Posterior cingulate gyrus (tissue), 11 donors: ENCODE measurements around the gene OXNAD1.
"Not testable (repeated sequence)": the region's sequence is repeated elsewhere in the genome, so short reads cannot be mapped to it uniquely, and the experiment has no call there.

Experiments used
- DNase-seq, 10 donors: peaks; one replicate each; pipeline versions ENCODE4 v3.0.0 to v3.0.0-alpha.2; 2020 to 2021; ENCODE audit warnings: mixed read lengths in 3 of 10
- intact Hi-C: fragments of 100-400 bp; cut with DNase I; formaldehyde crosslinking; loops from one replicate; pipeline ENCODE4 v1.15.1; 2023

Gene OXNAD1

DNA sequence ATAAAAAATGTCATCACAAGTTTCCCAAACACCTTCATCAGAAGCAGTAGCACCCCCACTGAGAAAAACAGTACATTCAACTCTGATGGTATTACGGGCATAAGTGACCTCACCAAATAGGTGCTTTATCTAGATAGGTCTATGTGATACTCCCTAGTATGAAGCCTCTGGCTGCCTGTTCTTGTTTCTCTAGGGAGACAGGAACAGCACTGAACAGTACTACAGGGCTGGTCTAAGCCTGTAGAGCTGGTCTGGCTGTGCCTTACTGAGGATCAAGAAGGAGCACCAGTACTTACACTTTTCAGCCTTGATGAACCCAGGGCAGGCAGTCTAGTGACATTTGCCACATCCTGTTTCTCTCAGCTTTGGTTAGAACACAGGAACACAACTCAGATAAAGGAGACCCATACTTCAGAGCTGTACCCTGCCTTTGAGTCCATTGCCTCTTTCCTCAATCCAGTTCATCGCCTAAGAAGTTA is 35.9 kb downstream of the OXNAD1 start:
- no peak for DNase-seq
- intact Hi-C loops, result no loop called here

DNA sequence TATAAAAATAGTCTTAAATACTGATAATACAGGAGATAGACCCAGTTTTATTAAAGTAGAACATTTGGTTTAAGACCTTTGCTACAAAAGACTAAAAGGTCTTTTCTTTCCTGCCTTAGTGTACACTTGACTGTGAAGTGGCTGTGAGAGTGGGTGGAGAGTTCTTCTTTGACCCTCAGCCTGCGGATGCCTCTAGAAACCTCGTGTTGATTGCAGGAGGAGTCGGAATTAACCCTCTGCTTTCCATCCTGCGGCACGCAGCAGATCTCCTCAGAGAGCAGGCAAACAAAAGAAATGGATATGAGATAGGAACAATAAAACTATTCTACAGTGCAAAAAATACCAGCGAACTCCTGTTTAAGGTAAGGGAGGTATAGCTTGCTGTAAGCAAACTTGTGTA is 36.5 kb downstream of the OXNAD1 start:
- DNase-seq, result no peak
- intact Hi-C loops, result no loop called here

DNA sequence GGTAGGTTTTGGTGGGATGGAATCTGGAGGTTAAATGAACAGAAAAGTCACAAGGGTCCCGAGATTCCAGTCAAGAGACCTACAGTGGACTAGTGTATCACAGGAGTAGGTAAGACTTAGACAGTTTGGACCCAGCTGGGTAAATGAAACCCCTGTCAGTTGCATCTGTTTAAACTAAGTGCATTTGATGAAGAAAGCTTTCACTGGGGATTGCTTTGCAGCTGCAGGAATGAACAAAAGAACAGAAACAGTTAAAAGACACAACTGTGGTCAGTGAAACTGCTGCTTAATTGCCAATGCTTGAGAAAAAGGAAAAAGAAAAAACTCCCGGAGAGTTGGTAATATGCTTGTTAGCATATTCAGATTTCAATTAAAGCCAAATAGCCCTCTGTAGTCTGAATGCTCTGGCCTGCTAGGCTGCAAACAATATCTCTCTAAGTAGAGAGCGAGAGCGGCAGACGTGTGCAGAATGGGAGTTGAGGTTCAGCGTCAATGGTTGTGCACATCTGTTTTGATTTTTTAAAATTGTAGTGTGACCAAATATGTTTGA is 37.1 kb downstream of the OXNAD1 start:
- no peak for DNase-seq
- intact Hi-C loops, result no loop called here

DNA sequence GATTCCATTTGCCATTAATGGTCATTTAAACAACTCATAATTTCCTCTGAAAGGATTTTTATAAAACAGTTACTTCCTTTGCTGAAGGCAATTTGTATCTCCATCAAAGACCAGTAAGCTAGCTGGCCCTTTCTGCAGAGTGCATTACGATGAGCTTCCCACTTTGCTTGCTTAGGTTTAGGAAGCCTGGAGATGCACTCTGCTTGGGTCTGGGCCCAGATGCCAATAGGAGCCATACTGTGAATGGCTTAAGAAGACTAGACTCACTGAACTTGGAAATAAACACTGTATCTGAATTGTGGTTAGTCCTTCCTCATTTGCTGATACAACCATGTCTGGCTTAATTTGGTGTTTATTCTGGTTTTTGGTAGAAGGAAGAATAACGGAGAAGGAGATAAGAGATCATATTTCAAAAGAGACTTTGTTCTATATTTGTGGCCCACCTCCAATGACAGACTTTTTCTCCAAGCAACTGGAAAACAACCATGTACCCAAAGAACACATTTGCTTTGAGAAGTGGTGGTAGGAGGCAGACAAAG is 38.1 kb downstream of the OXNAD1 start:
- no peak for DNase-seq
- intact Hi-C loops, result no loop called here

DNA sequence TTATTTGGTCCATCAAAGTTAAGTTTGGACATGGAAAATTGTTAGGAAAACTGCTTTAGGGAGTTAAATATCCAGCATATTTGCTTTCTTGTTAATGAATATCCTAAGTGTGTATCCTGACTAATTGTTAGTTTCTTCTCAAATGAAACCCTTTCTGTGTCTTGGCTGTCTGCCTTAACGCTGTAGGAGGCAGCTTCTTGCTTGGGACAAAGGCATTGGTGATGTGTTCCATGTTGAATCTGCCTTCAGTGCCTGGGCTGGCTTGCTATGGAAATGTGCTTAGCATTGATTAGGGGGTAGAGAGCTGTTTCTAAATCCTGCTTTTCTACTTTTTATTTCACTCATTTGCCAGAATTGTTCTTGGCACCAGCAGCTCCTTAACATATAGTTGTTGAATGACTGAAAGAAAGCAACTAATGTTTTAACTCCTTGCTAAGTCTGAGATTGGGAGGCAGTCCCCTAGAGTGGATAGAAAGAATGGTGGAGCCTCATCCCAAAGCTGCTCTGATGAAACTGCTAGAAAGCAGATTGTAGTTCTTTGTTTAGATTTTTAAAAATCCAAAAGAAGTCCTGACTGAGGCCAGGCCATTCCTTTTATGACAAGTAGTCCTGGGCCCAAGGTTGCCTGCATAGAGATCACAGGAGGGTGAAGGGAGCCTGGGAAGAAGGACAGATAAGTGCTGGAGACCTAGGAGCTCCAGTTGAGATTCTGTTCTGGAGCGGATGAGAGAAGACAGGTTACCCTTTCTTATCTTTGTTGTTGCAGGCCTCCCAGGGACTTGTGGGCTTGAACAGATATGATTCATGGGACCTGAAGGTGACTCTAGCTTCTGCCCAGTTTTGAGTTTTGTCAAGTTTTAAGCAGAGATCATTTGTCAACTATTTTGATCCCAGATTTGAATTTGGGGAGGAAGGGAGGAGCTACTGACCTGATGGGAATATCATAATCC is 39.3 kb downstream of the OXNAD1 start:
- intact Hi-C loops, result no loop called here
- DNase-seq, result no peak

DNA sequence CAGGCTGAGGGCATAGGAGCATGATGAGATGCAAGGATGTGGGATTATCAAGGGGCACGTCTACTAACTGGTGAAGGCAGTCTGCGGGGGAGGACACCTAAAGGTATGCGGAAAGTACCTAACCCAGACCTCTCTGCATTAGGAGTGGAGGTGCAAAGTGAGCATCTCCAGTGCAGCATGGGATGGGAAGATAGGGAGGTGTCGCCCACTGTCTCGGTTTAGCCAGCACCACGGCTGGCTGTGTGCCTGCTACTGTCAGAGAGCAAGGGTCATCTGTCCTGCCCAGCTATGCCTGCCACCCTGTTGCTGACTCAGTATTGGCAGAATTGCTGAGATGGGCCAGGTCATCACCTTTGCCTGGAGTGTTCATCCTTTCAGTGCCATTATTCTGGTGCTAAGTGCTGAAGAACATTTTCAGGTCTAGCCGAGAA is 40.1 kb downstream of the OXNAD1 start:
- intact Hi-C loops, result no loop called here
- DNase-seq, result no peak

DNA sequence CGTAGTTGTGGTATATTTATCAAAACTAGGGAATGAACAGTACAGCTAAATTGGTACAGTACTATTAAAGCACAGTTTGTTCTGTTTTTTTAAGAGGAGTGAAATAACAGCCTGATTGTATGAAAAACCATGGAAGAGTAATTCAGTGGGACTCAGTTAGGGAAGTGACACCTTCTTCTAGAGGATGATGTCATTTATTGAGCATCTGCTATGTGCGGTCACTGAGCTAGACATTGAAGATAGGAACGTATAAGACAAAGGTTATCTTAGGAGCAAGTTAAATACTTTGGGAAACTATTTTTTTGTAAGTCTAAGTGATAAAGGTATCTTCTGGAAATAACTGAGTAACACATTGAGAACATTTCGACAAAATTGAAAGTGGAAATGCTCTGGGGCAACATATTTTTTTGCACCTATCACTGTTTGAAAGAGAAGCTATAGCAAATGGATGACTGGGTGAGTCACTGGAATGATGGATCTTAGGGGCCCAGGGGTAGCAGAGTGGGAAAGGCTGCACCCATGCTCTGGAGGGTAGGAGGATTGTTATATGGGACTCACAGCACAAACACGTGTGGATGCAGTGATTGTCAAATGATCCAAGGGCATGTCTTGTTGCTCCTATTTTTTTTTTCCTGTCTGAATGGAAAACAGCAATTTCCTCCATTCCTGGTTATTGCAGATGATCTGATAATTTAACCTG is 43.0 kb downstream of the OXNAD1 start:
- DNase-seq, result no peak
- intact Hi-C loops, result no loop called here

DNA sequence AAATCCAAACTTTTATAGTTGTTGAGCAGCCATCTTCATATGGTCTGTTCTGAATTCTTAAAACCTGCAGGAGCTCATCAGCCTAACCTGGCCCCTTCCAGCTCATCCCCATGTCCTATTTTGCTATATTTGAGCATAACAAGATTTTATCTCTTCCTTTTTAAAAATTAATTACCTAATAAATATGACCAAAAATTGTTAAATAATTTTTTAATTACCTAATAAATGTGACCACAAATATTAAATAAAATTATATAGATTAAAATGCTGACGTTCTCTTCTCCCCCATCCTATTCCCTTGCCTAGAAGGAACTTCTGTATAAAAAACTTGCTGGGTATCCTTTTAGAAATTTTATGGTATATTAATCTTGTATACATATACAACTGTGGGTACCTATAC is 43.7 kb downstream of the OXNAD1 start:
- intact Hi-C loops, result no loop called here

DNA sequence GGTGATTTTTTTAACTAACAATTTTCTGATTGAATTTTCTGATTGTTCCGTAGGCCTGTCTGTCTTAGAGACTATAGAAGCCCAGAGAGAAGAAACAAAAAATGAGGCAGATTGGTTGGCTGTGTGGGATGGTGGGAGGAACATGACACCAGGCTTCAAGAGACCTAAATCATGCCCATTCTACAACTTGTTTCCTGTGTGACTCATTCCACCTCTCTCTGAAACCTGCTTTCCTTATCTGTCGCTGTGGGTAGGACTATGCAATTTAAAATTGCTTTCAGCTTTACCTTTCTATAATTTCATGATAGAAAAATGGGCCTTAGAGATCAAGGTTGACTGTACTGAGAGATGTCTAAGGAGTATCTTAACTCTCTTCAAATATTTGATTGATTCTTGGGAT is 44.5 kb downstream of the OXNAD1 start:
- intact Hi-C loops, result no loop called here
- no peak for DNase-seq

More for the DNA sequence above, 43.7 kb downstream of the OXNAD1 start:
- DNase-seq, result no peak

DNA sequence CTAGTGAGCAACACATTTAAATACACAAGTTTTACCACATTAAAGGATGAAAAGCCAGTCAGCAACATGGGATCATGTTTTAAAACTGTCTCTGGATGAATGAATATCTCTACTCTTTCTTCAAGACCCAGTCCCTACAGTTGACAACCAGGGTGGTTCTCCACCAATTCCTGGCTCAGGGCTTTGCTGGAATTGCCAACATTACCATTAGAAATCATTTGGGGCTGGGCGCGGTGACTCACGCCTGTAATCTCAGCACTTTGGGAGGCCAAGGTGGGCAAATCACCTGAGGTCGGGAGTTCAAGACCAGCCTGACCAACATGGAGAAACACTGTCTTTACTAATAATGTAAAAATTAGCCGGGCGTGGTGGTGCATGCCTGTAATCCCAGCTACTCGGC is 45.5 kb downstream of the OXNAD1 start:
- intact Hi-C loops, DNase-seq: not testable (repeated sequence)

DNA sequence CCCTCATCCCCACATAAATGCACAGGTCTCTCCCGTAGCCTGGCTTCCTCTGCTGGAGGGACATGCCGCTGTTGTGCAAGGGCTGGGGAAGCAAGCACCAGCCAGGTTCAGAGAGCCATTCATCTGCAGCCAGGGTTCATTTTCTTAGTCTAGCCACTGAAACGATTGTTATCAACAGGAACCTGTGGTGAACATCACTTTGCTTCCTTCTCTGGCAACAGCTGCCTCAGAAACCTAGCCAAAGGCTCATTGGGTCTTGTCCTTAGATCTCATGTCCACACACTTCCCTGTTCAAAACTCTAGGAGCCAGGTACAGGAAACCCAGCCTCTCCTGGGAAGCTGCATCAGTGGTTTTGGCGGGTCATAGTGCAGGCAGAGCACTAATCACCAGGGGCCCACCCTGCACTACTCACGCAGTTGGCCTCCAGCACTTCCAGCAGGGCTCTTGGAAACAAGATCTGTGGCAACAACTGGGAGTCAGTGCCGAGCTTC is 47.0 kb downstream of the OXNAD1 start:
- intact Hi-C loops, result no loop called here

DNA sequence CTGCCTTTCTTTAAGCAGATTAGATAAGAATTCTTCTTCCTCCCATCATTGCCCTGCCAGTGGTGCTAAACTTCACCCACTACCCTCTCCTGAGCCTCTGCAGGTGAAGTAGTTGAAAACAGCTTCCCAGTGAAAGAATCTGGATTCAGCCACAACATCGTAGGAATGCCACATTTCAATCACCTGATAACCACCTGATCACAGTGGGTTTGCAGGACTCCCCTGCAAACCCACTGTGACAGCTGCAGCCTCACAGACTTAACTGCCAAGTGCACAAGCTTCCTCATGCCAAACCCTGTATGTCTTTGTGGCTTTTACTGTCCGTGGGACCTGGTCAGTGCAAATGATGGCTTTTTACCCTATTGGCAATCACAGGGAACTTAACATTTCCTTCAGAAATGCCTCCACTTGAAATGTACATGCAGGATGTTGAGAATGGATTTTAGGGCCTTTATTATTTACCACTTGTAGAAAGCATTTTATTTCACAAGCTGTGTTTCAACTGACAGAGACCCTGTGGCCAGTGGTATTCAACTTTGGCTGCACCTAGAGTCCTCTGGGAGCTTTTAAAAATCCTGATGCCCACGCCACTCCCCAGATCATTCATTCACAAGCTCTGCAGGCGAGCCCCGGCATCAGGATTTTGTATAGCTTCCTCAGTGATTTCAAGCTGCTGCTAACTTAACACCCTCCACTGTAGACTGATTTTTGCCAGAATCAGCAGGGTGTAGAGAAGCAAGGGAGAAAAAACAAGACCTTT is 49.1 kb downstream of the OXNAD1 start:
- no peak for DNase-seq
- intact Hi-C loops, result no loop called here

More for the DNA sequence above, 47.0 kb downstream of the OXNAD1 start:
- DNase-seq, result no peak

DNA sequence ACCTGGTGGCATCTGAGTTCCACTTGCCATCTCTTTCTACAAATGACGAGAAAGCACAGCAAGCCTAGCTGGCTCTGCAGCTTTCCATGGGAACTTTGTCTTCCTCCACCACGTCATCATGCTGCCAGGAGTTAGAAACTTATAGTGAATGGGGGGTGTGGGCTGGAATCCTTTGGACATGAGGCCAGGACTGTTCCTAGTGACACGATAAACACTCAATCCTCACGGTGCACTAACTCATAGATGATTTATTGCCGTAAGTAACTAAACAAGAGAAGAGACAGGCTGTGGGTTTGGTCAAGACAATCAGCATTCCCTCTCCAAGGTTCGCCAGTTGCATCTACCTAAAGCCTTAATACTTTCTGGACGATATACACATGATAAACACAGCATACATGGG is 50.6 kb downstream of the OXNAD1 start:
- no peak for DNase-seq

DNA sequence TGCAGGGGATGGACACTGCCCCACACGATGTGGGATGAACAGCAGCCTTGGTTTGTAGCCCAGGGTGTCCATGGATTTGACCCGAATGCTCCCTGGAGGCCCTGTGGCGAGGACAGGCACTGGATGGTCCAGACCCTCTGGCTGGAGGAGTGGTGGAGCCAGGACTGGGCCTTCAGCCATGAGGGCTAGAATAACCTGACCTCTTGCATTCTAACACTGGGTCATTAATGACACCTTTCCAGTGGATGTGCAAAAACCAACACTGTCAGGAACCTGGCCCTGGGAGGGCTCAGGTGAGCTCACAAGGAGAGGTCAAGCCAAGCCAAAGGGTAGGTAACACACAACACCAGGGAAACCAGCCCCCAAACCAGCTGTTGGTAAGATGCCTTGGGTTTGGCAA is 51.4 kb downstream of the OXNAD1 start:
- intact Hi-C loops, result no loop called here
- no peak for DNase-seq

More for the DNA sequence above, 50.6 kb downstream of the OXNAD1 start:
- intact Hi-C loops, result no loop called here

DNA sequence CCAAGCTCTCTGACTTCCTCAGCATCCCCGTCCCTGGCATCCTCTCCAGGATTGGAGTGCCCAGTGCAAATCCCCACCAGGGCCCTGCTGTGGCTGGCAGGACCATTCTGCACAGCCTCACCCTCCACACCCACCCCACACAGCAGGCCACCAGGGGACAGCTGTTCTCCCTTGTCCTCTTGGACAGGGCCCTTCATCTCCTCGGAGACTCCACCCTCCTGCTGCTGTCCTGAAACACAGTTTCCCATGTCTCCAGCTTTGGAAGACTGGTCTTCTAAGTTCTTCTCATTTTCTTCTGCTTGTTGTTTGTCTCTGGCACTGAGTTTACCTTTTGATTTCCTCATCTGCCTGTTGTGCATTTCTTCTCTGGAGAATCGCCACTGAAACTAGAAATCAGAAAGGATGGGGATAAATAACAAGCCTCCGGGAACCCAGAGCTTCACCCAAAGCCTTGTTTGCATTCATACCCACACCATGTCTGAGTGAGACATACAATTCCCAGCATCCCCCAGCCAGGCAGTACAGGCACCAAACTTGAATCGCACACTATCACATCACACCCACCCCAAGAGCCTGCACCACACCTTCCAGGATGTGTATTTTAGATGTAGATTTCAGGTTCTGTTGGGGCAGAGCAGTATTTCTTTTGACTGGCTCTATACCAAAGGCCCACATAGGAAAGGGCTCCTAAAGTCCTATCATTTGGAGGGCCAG is 52.0 kb downstream of the OXNAD1 start:
- intact Hi-C loops, result no loop called here
- DNase-seq, result no peak

DNA sequence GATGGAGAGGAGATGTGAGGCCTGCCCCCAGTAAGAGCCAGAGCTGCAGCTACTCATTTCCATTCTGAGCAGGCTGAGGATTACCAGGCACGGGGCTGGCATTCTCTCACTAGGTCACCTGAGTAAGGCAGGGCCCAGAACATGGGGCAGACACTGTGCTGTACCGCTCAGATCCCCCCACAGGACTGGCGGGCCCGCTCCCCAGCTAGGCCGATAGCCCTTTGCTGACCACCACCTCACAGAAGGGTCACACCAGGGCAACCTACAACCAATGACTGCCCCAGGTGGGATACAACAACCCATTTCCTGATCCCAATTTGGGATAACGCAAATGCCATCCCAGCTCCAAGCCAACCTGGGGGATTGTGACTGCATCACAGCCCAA is 52.5 kb downstream of the OXNAD1 start:
- intact Hi-C loops, result no loop called here
- no peak for DNase-seq

DNA sequence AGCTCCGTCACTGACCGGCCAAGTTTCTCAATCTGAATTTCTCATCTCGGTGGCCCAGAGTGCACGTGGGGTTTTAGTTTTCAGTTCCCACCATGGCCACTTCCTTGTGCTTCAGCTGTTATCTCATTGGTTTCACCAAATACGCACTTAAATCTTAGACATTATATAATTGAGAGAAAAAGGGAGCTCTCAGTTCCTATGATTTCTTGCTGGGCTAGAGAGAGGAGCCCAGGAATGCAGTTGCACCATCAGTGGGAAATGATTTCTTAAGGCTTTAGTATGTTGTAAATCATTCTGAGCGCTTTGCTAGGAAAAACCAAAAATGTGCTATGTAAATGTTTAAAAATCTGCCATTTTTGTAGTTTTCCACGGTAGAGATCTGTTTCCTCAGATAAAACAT is 53.2 kb downstream of the OXNAD1 start:
- intact Hi-C loops, result no loop called here
- no peak for DNase-seq

DNA sequence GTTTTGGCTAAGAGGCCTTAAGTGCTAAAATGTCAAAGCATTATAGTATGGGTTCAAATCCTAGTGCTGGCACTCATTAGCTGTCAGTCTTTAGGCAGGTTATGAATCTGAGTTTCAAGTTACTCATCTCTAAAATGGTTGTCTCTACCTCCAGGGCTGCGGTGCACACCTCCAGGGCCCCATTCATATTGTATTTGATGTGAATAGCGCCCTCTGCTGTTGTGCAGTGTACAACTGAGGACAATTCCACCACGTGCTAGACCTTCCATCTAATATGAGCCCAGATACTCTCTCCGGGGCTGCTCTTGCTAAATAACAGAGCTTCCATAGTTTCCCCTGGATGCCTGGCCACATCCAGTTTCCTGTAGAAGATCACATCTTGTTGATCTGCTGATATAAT is 54.3 kb downstream of the OXNAD1 start:
- intact Hi-C loops, result no loop called here
- no peak for DNase-seq

DNA sequence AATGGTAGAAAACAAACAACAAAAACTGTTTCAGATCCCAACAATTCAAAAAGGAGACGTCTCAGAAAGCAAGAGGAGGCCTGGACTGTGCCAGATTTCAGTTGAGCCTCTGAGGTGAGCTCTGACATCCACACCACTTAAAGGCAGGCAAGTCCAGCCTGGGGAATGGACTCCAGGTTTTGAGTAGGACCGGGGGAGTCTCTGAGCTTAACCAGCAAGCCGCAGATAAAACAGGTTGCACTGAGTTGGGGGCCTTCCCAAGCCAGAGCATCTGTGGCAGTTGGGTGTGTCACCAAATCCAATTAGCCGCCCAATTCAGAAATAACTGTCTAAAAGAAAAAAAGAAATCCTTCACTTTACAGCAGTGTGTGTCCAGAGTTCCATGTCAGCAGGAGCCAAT is 54.7 kb downstream of the OXNAD1 start:
- no peak for DNase-seq
- intact Hi-C loops, result no loop called here

DNA sequence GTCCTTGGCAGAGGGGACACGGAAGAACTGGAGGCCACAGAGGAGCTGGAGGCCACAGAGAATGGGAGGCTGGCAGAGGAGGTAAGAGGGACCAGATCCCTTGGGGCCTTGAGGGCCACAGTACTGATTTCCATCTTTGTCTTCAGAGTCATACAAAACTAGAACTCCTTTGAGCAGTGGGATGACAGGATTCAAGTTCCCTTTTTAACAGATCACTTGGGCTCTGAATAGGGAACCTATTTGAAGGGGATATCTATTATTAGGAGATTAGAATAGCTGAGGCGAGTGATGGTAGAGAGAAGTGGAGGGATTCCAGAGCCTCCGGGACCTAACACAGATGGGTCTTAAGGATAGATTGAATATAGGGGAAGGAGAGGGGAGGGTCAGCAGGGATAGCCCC is 55.7 kb downstream of the OXNAD1 start:
- intact Hi-C loops, result no loop called here
- no peak for DNase-seq
